Stomach (tissue), 4 donors: Measurements from ENCODE around the gene CDC14A.

ENCODE experiments used
- EP300 ChIP-seq: sonication (generic); formaldehyde crosslinking; IDR thresholded peaks from one replicate; pipeline ENCODE4 v1.6.1; 2017; ENCODE audit warnings: antibody characterized with exemption
- POLR2A ChIP-seq, 4 donors: fragments of 450-650 bp; IDR thresholded peaks; one replicate each; pipeline ENCODE4 v1.6.1; 2016; ENCODE audit warnings: antibody characterized with exemption in 4 of 4, control low read depth in 2 of 4, mild to moderate bottlenecking in 1 of 4, moderate library complexity in 1 of 4
- POLR2AphosphoS5 ChIP-seq, 3 donors: sonication (generic); formaldehyde crosslinking; IDR thresholded peaks; one replicate each; pipeline ENCODE4 v1.6.1; 2016; ENCODE audit warnings: antibody characterized with exemption in 3 of 3
- TF ChIP-seq, protein P1 (sequence below), 7 experiments: fragments of 450-650 bp in 4 of 7; fragments of 200-600 bp in 3 of 7; sonication (generic) in 3 of 7; IDR thresholded peaks; one replicate each; pipeline ENCODE4 v1.5.1; 2016 to 2019; ENCODE audit warnings: antibody characterized with exemption in 7 of 7, control low read depth in 2 of 7, mild to moderate bottlenecking in 1 of 7

DNA sequence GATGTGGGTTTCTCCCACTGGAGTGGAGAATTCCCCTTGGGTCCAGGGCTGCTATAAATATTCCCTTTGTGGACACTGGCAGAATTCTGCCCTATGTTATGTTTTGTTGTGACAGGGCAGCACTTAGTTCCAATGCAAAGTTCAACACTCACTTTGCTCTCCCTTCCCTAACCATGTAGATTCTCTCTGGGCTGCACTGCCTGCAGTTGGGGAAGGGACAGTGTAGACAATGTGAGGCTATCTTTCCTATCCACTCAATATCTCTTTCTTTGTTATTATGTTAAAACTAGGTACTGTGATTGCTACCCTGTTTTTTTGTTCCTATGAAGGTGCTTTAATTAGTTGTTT lies 205.3 kb downstream of the CDC14A start:
- TF ChIP-seq, protein P1, sequence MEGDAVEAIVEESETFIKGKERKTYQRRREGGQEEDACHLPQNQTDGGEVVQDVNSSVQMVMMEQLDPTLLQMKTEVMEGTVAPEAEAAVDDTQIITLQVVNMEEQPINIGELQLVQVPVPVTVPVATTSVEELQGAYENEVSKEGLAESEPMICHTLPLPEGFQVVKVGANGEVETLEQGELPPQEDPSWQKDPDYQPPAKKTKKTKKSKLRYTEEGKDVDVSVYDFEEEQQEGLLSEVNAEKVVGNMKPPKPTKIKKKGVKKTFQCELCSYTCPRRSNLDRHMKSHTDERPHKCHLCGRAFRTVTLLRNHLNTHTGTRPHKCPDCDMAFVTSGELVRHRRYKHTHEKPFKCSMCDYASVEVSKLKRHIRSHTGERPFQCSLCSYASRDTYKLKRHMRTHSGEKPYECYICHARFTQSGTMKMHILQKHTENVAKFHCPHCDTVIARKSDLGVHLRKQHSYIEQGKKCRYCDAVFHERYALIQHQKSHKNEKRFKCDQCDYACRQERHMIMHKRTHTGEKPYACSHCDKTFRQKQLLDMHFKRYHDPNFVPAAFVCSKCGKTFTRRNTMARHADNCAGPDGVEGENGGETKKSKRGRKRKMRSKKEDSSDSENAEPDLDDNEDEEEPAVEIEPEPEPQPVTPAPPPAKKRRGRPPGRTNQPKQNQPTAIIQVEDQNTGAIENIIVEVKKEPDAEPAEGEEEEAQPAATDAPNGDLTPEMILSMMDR (IDR thresholded peaks at IDR 0.05) = no peak
- no peak for TF ChIP-seq EP300
- TF ChIP-seq POLR2A (IDR thresholded peaks at IDR 0.05) = no peak
- no peak for TF ChIP-seq POLR2AphosphoS5 (IDR thresholded peaks at IDR 0.05)
